ENCODE measurements around the gene GPATCH2L. TPM values are rescaled to one million over a fixed set of nuclear protein-coding genes. Genes with fewer than 3 reads are reported as not detected.

The GPATCH2L gene
- total RNA-seq, 4 donors from 2014 or later: 42.3 to 180 (median 60.9) TPM

GRCh38 chr14:76236172-76237130 is 84.7 kb downstream of the GPATCH2L start:
- no peak for DNase-seq
- Histone ChIP-seq H3K4me3 (no peak overlapping the region), H3K36me3 (no peaks in the 10 kb centered on the region), H3K27ac (no peak overlapping the region), H3K4me1 (no peaks in the 10 kb centered on the region), H3K9me3 (peaks cover 6 to 9% of the 10 kb centered on the region in 2 donors), H3K27me3 (no peaks in the 10 kb centered on the region)
- TF ChIP-seq POLR2AphosphoS5 (IDR thresholded peaks at IDR 0.05) (no peak), POLR2A (IDR thresholded peaks at IDR 0.05) (no peak), CTCF (IDR thresholded peaks at IDR 0.05) (no peak), EP300 (IDR thresholded peaks at IDR 0.05; ENCODE audit: low read depth) (no peak)
- intact Hi-C loops (cut with DNase I; ENCODE audit: low total_unique reads) (no loop called here), in situ Hi-C loops (cut with MboI; ENCODE audit: low pct_ligation_motif_present in 1 of 4, low pct_unique_long_range_greater_than_20kb in 1 of 4, low sequenced_read_pairs in 3 of 4) (no loop called here)
- 74 to 86% methylated on average over 3 to 13 of the region's 13 CpGs for WGBS, 2 donors (ENCODE audit: low coverage in 1 of 2)

- no peak overlapping the region for H3K27ac ChIP-seq
- no peak for TF ChIP-seq CTCF (IDR thresholded peaks at IDR 0.05)
- TF ChIP-seq EP300 (IDR thresholded peaks at IDR 0.05; ENCODE audit: low read depth): no peak
- no peak for TF ChIP-seq POLR2AphosphoS5 (IDR thresholded peaks at IDR 0.05)
- no peak for TF ChIP-seq POLR2A (IDR thresholded peaks at IDR 0.05)
- H3K27me3 ChIP-seq: no peaks in the 10 kb centered on the region
- no peak for DNase-seq
- WGBS, 2 donors (ENCODE audit: low coverage in 1 of 2): 65 to 74% methylated on average over 5 to 6 of the region's 6 CpGs
- no peaks in the 10 kb centered on the region for H3K4me1 ChIP-seq
- H3K36me3 ChIP-seq: no peaks in the 10 kb centered on the region
- peaks cover 7 to 13% of the 10 kb centered on the region in 2 donors for H3K9me3 ChIP-seq
- in situ Hi-C loops (cut with MboI; ENCODE audit: low pct_ligation_motif_present in 1 of 4, low pct_unique_long_range_greater_than_20kb in 1 of 4, low sequenced_read_pairs in 3 of 4): no loop called here
- H3K4me3 ChIP-seq: no peak overlapping the region
- intact Hi-C loops (cut with DNase I; ENCODE audit: low total_unique reads): no loop called here
Observed at GRCh38 chr14:76237349-76237990, 85.7 kb downstream of the GPATCH2L start.

GRCh38 chr14:76245097-76245496 is 93.4 kb downstream of the GPATCH2L start:
- WGBS, 2 donors (ENCODE audit: low coverage in 1 of 2): 100% methylated on average over 1 of the region's 1 CpG
- no peak for TF ChIP-seq CTCF (IDR thresholded peaks at IDR 0.05)
- TF ChIP-seq POLR2A (IDR thresholded peaks at IDR 0.05): no peak
- no peak for TF ChIP-seq EP300 (IDR thresholded peaks at IDR 0.05; ENCODE audit: low read depth)
- TF ChIP-seq POLR2AphosphoS5 (IDR thresholded peaks at IDR 0.05): no peak
- Histone ChIP-seq H3K4me3 (no peak overlapping the region), H3K36me3 (no peaks in the 10 kb centered on the region), H3K27me3 (no peaks in the 10 kb centered on the region), H3K4me1 (no peaks in the 10 kb centered on the region), H3K9me3 (peaks cover 10 to 13% of the 10 kb centered on the region in 2 donors), H3K27ac (no peak overlapping the region)
- DNase-seq: no peak
- intact Hi-C loops (cut with DNase I; ENCODE audit: low total_unique reads): no loop called here
- in situ Hi-C loops (cut with MboI; ENCODE audit: low pct_ligation_motif_present in 1 of 4, low pct_unique_long_range_greater_than_20kb in 1 of 4, low sequenced_read_pairs in 3 of 4): no loop called here

- Histone ChIP-seq H3K27ac (no peak overlapping the region), H3K36me3 (no peaks in the 10 kb centered on the region), H3K4me1 (no peaks in the 10 kb centered on the region), H3K27me3 (no peaks in the 10 kb centered on the region), H3K9me3 (no peaks in the 10 kb centered on the region), H3K4me3 (no peak overlapping the region)
- TF ChIP-seq POLR2AphosphoS5 (IDR thresholded peaks at IDR 0.05) (no peak), POLR2A (IDR thresholded peaks at IDR 0.05) (no peak), CTCF (IDR thresholded peaks at IDR 0.05) (no peak), EP300 (IDR thresholded peaks at IDR 0.05; ENCODE audit: low read depth) (no peak)
- 19 to 25% methylated on average over 7 to 9 of the region's 9 CpGs for whole genome bisulfite sequencing, 2 donors (ENCODE audit: low coverage in 1 of 2)
- no peak for DNase-seq
- intact Hi-C loops (cut with DNase I; ENCODE audit: low total_unique reads): no loop called here
- in situ Hi-C loops (cut with MboI; ENCODE audit: low pct_ligation_motif_present in 1 of 4, low pct_unique_long_range_greater_than_20kb in 1 of 4, low sequenced_read_pairs in 3 of 4): no loop called here
Observed at GRCh38 chr14:76250302-76250701, 98.6 kb downstream of the GPATCH2L start.
